ENCODE data around the gene C1orf232.

The C1orf232 gene

DNA sequence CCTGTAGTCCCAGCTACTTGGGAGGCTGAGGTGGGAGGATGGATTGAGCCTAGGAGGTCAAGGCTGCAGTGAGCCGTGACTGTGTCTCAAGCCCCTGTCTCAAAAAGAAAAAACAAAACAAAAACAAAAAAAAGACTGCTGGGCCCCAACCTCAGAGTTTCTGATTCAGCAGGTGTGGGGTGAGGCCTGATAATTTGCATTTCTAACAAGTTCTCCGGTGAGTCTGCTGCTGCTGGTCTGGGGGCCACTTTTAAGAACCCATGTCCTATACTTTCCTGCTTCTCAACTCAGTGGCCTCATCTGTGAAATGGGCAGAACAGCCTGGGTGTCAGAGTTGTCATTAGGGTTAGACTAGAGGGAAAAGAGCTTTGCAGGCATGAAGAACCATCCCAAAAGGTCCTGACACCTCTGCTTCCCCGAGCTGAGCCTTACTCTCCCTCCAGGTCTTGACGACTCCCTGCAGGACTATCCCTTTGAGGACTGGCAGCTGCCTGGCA lies 11.3 kb upstream of the C1orf232 start:
- DNase-seq (ENCODE audit: low read depth in 2 of 3, low spot score in 2 of 3): no peak

DNA sequence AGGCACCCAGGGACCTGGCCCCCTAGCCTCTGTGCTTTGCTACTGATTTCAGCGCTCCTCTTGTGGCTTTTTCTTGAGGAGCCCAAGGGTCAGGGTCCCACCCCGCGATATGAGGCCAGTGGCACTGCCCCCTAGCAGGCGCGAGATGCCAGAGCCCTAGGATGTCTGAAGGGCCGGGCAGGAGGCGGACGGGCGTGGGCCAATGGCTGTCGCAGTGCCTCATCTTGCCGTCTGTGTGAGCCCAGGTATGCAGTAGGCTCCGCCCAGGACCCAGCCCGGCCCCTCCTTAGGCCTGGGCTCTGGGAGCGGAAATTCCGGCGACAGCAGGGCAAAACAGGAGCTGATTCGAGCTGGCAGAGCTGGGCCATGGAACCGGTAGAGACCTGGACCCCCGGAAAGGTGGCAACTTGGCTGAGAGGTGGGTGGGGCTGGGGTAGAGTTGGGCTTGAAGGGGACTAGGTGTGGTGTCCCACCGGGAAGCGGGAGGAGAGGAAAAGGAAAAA lies 8.5 kb upstream of the C1orf232 start, which contains the start of gene CNKSR1:
CNKSR1 (plus strand) TSS at position 310 of the 503 bp plus-strand sequence; CDS start at position 367, 57 bp downstream.
- no peak for DNase-seq (ENCODE audit: low read depth in 2 of 3, low spot score in 2 of 3)

DNA sequence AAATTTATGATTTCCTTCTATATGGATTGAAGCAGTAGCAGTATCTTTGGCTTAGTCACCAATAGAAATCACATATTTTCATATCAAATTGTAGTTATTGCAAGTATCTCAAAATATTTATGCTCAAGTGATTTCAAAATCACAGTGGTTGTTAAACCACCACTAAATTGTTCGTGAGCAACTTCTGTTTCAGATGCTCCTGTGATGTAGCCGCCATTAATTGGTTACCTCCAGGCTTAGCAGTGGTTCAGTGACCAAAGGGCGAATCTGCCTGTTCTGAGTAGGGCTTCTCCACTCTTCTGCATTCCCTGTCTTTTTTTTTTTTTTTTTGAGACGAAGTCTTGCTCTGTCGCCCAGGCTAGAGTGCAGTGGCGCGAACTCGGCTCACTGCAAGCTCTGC lies 6.6 kb upstream of the C1orf232 start:
- DNase-seq (ENCODE audit: low read depth in 2 of 3, low spot score in 2 of 3): no peak

DNA sequence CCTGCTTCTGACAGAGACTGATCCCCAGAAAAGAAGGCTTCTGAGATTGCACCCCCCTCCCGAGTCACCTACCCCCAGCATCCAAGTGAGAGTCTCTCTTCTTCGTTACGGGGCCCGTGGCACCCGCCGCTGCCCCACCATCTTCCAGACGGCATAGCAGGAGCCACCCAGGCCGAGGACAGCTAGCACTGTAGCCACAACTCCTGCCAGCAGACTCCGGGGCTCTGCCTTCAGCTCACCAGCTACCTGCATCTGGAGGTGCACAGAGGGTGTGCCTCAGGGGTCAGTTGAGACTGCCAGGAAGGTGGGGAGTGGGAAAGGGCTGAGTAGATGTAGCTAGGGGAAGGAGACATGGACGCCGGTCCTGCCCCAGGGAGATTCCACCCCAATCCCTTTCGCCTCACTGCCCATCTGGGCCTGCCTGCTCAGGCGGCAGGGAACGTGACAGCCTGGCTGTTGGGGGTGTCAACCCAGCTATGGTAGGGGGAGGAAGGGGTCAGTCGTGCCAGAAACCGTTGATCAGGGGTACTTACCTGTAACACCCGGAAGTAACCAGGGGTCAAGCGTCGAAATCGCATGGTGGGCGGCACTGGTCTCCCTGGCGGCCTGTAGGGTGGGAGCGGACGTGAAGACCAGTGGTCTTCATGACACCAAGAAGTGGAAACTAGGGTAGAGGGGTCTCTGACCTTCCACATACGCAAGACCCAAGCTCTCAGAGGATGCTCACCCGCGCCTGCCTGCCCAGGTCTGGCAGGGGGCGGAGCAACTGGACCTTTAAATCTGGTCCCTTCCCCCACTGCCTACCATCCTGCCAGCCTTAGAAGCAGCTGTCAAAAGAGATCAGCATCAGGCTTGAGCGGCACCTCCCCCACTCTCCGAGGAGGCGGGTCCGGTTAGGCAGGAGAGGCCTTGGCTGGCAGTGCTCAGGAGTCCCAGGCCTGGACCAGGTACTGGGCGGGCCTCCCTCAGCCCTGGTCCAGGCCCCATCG lies 2.6 kb upstream of the C1orf232 start, which contains the start of gene ZNF593OS:
ZNF593OS (minus strand) TSS at position 749 of the 989 bp plus-strand sequence; CDS start at position 578, 171 bp downstream.
- DNase-seq (ENCODE audit: low read depth in 2 of 3, low spot score in 2 of 3): no peak

DNA sequence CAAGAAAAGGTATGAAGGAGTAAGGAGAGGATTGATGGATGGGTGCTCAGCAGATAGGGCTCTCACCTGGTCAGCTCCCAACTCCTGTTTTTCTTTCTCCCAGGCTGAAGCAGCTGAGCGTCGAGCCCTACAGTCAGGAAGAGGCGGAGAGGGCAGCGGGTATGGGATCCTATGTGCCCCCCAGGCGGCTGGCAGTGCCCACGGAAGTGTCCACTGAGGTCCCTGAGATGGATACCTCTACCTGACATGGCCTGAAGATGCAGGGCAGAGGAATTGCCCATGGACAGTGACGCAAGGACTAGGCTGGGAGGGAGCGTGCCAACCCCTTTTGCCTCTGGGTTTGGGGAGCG lies 1.7 kb upstream of the C1orf232 start:
- no peak for DNase-seq (ENCODE audit: low read depth in 2 of 3, low spot score in 2 of 3)

DNA sequence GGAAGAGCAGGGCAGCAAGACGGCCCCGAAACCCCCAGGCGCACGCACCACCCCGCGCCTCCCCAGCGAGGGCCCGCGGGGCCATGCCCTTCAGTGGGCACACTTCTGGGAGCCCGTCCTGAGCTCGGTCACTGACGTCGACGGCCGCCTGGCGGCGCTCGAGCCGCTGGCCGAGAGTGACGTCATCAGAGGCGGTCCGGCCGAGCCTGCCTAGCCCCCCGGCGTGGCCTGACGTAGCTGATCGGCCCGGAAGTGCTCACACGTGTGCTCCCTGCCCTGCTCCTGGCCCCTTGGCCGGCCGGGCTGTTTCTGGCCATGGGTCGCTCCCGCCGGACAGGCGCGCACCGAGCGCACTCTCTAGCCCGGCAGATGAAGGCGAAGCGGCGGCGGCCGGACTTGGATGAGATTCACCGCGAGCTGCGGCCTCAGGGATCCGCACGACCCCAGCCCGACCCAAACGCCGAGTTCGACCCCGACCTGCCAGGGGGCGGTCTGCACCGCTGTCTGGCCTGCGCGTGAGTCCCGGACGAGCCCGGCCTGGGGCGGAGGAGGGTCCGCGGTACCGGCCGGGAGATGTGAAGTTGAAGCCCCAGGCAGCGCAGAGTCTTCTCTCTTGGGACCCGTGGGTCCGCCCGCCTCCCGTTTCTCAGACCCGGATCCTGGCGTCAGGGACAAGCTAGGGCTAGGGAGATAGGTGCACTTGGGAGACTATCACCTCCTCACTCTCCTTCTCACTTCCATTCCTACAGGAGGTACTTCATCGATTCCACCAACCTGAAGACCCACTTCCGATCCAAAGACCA lies 1.1 kb upstream of the C1orf232 start, which contains the start of gene ZNF593:
ZNF593 (plus strand) TSS at position 240 of the 803 bp plus-strand sequence; CDS start at position 316, 76 bp downstream.
- DNase-seq (ENCODE audit: low read depth in 2 of 3, low spot score in 2 of 3): peak; percentile 76 to 86 (median 85)

DNA sequence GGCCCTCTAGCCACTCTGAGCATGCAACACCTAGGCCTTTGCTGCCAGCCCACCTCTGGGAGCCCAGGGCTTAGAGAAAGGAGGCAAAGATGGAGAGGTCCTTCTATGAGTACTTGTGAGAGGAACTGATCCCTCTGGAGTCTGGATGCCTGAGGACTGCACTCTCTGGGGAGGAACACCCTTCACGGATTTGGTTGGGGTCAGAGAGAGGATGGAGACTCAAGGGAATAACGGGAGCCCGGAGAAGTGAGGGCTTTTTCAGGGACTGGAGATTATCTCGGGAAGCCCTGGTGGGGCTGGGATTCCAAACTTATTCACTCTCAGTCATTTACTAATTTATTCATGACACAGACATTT lies 413 bp upstream of the C1orf232 start:
- no peak for DNase-seq (ENCODE audit: low read depth in 2 of 3, low spot score in 2 of 3)

DNA sequence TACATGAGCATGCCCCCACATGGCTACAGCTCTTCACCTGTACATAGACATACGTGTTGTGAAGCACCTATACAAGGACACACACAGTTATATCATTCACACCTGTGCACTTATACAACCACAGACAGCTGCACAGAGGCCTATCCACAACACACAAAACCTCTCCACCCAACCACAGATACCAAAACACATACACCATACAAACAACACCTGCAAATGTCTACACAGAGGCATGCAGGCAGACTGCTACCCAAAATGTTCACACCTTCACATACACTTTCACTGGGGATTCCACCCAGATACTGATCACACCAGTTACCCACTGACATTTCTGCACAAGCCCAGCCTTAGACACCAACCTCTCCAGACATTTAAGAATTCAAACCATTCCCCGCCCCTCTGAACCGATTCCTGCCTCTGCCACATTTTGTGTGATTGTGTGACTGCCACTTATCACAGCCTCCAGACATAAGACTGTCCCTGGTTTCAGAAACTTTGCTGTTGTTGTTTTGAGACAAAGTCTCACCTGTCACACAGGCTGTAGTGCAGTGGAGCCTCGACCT lies 2.0 kb downstream of the C1orf232 start:
- no peak for DNase-seq (ENCODE audit: low read depth in 2 of 3, low spot score in 2 of 3)

DNA sequence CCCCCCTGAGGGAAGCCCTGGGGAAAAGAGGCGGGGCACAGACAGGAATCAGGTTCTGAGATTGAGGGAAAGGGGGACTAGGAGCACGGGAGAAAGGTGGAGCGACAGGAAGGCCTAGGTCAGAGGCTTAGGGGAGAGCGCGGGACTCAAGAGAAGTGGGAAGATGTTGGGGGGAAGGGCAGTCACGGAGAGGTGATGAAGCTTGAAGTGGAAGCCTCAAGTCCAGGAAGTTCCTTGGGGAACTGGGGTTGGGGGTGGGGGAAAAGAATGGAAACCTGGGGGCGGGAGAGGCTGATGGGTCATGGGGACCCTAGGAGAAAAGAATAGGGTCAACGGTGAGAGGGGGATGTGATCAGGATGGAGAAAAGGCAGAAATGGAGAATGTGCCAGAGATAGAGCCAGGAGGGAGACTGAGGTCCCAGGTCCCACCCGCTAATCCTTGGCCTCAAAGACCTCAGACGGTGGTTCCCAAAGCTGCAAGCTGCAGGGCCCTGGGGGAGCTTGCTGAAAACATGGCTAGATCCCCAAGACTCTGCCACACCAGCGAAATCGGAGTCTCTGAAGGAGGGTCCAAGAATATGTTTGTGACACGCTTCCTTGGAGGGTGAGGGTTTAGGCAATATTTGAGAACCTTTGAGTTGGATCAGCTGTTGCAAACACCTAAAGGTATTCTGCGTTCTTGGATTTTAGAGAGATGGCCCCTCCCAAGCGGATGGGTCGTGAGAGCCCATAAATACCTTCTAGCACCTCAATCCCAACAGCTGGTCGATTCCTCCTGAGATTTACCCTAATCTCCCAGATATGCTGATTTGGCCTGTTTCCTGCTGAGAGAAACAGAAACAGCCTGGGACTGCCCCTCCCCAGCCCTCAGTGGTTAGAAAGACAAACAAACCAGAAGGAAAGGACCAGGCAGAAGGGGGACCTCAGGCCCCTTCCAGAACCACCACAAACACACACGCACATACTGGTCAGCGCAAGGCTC lies 3.6 kb downstream of the C1orf232 start:
- DNase-seq (ENCODE audit: low read depth in 2 of 3, low spot score in 2 of 3): no peak

DNA sequence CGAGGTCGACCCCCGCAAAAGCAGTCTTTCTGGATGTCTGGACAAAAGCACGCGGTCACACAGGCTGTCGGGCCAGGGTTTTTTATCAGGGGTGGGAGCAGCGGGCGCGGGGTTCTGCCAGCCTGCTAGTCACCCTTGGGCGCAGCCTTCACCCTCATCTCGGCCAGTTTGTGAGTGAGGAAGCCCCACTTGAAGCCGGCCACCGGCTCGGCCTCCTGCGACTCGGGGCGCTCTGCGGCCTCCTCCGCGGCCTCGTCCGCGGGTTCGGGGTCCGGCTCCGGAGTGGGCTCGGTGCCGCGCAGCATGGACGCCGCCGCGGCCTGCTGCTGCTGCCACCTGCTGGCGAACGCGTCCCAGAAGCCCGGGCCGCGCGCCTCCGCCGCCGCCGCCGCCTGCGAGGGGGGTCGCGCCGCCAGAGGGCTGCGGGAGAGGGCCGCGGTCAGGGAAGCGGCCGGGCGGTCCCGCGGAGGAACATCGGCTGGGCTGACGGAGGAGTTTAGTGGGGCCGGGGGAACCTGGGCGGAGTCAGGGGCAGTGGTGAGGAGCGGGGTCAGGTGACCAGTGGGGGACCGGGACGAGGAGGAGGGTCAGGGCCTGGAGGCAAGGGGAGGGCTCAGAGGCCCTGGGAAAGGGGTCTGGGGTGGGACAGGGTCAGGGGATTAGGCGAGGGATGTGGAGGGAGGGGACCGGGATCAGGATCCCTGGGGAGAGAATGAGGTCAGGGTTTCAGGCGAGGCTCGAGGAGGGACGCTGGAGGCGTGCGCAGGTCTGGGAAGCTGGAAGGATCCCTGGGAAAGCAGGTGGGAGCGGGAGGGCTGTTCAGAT lies 4.5 kb downstream of the C1orf232 start:
- DNase-seq (ENCODE audit: low read depth in 2 of 3, low spot score in 2 of 3): peak in 2 of 3 experiments; percentile 23 to 40

DNA sequence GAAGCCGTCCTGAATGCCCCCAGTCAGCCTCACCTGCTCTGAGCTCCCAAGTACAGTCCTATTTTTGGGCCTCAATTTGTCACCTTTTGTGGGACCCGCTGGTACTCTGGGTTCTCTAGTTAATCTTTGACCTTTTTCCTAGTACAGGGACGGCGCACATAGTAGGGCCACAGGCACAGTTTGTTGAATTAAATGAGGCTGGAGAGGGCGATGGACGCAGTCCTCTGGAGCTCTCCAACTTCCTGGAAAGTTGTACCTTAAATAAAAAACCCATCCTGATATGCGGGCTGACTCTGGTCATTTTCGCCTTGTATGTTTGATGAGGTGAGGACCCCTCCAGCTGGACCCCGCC lies 5.1 kb downstream of the C1orf232 start:
- no peak for DNase-seq (ENCODE audit: low read depth in 2 of 3, low spot score in 2 of 3)

DNA sequence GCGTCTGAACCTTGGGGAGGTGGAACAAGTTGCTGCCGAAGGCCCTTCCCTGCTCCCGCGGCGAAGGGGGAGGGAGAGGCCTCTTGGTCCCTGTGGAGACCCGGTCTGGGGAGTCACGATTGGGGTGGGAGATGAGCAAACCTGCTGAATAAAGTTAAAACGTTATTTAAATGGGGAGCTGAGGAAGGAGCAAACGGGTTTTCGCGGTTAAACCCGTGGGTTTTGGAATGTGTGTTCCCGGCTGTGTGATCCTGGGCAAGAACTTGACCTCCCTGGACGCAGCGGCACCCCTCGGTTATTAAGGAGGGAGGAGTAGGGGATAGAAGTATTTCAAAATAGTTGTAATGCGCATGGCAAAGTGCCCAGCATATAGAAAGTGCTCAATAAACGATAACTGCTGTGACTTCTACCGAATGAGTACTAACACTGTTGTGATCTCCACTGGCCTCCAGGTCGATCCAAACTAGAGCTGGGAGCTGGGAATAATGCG lies 6.5 kb downstream of the C1orf232 start:
- no peak for DNase-seq (ENCODE audit: low read depth in 2 of 3, low spot score in 2 of 3)

DNA sequence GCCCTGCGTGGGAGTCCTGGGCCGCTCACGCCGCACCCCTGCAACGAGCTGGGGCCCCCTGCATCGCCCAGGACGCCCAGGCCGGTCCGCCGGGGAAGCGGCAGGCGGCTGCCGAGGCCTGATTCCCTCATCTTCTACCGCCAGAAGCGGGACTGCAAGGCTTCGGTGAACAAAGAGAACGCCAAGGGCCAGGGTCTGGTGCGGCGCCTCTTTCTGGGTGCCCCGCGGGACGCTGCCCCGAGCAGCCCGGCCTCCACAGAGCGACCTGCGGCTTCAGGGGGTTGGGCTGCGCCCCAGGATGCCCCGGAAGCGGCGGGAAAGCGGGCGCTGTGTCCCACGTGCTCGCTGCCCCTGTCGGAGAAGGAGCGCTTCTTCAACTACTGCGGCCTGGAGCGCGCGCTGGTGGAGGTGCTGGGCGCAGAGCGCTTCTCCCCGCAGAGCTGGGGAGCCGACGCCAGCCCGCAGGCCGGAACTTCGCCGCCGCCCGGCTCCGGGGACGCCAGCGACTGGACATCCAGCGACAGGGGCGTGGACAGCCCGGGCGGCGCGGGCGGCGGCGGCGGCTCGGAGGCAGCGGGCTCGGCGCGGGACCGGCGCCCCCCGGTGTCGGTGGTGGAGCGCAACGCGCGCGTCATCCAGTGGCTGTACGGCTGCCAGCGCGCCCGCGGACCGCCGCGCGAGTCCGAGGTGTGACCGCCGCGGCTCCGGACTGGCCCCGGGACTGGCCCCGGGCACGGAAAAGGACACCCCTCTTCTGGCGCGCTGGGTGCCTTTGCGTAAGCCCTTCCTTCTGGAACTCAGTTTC lies 7.1 kb downstream of the C1orf232 start:
- DNase-seq (ENCODE audit: low read depth in 2 of 3, low spot score in 2 of 3): peak in 1 of 3 experiments; percentile 17

DNA sequence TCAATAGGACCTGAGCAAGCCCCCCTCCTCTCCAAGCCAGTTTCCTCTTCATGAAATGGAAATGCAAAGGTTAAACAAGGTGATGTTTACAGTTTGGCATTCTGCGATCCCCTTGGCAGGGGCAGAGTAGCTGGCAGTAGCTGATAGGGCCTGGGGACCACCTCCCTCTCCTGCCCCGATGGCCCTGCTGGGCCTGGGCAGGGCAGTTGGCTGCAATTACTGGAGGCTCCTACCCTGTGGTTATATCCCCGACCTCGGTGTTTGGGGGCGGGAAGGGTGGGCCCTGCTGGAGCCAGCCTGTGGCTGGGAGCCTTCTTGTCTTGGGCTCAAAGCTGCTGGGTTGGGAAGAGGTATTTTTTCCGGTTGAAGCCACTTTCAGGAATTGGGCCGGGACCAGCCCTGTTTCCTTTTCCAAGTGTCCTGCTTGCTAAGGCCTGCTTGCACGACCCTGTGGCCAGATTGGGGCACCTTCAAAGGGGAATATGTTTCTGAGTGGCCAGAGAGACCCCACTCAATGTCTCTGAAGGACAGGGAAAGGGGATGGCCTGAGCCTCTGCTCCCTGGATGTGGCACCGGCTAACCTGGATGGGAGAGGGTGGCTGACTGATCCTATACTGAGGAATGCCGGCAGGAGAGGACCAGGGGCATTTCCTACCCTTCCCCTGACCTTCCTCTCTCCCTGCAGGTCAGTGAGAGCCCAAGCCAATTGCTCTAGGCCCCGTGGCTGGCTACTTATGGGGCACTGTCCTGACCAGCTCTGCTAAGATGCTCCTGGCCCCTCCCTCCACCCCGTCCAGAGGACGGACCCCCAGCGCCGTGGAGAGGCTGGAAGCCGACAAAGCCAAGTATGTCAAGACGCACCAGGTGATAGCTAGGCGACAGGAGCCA lies 8.0 kb downstream of the C1orf232 start:
- DNase-seq (ENCODE audit: low read depth in 2 of 3, low spot score in 2 of 3): no peak

DNA sequence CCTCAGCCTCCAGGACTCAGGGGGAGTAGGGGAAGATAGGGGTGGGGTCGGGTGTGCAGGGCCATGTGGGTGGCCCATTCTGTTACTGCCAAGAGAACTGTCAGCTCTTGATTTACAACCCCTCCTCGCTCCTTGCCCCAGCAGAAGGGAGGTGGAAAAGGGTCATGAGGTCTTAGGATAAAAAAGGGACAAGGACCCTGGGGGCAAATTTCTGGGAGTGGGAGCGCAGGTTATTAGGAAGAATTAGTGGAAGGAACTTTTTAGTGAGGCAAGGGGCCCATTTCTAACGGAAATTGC lies 9.1 kb downstream of the C1orf232 start:
- DNase-seq (ENCODE audit: low read depth in 2 of 3, low spot score in 2 of 3): no peak

DNA sequence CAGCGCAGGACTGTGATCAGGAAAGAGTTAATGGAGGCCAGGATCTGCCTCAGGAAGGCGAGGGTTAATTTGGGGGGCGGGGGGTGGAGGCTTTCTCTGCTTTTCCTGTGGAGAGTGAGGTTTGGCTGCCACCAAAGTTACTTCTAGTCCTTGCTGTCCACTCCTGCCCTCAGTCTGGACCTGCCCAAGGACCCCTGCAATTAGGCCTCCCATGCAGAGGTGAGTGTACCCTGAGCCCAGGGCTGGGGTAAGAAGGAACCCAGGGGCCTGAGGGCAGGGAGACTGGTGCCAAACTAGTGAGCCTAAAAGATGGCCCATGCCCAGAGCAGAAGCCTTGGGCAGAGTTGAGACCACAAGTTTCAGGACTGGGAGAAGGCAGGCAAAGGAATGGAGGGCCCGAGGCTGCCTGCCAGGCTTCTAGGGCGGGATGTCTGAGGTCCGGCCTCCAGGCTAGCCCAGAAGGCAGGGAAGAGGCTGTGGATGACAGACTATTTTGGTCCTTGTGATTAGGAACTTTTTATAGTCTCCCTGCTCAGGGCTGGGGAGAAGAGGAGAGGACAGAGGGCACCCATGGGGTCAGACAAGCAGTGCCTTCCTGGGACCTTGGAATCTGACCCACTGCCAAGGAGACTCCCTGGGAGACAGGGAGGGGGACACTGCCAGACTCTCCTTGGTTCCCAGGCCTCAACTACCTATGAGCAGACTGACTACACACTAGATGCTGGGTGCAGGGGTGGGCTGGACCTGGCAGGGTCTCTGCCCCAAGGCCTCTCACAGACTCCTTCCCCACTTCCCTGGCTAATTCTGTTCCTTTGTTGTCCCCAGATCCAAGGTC lies 9.6 kb downstream of the C1orf232 start, which contains the start of gene FAM110D:
FAM110D (plus strand) TSS at position 172 of the 835 bp plus-strand sequence. CDS start 2,213 bp downstream, outside the sequence.
- no peak for DNase-seq (ENCODE audit: low read depth in 2 of 3, low spot score in 2 of 3)

Measured in activated CD8-positive, alpha-beta memory T cell treated with anti-CD3 and anti-CD28 coated beads for 48 hours (primary cell).